OCI-LY1 (cell line): ENCODE data around the gene CALY.
A peak's percentile ranks its signal among the peaks of the same experiment; 100 is the strongest.

Experiments used
- H2AFZ ChIP-seq: fragments of 200-600 bp; sonication (generic), shearing (Covaris generic); 2 replicates; pipeline ENCODE4 v1.6.0; 2014; ENCODE audit warnings: antibody characterized with exemption, mild to moderate bottlenecking, low read length
- H3F3A ChIP-seq: fragments of 200-600 bp; sonication (generic), shearing (Covaris generic); 2 replicates; pipeline ENCODE4 v1.6.0; 2014; ENCODE audit warnings: mild to moderate bottlenecking, antibody characterized with exemption, low read length, moderate library complexity; ENCODE audit not compliant: insufficient read depth
- H3K27ac ChIP-seq: fragments of 200-600 bp; sonication (generic); 2 replicates; pipeline ENCODE4 v1.5.1; 2014; ENCODE audit warnings: low read length, mixed run types, mild to moderate bottlenecking, low read depth; ENCODE audit not compliant: poor library complexity, severe bottlenecking
- H3K27me3 ChIP-seq: fragments of 200-600 bp; sonication (generic); 2 replicates; pipeline ENCODE4 v1.6.0; 2014; ENCODE audit warnings: antibody characterized with exemption, mild to moderate bottlenecking, low read length, moderate library complexity; ENCODE audit not compliant: insufficient read depth
- H3K36me3 ChIP-seq: fragments of 200-600 bp; sonication (generic); 2 replicates; pipeline ENCODE4 v1.6.1; 2014; ENCODE audit warnings: mild to moderate bottlenecking, antibody characterized with exemption, low read length, moderate library complexity, mixed read lengths; ENCODE audit not compliant: insufficient read depth
- H3K4me1 ChIP-seq: fragments of 200-600 bp; sonication (generic); 2 replicates; pipeline ENCODE4 v1.5.1; 2014; ENCODE audit warnings: mild to moderate bottlenecking, low read length, moderate library complexity; ENCODE audit not compliant: insufficient read depth, severe bottlenecking
- H3K4me2 ChIP-seq: fragments of 200-600 bp; sonication (generic), shearing (Covaris generic); 2 replicates; pipeline ENCODE4 v1.6.1; 2014; ENCODE audit warnings: low read length
- H3K4me3 ChIP-seq: fragments of 200-600 bp; sonication (generic); 2 replicates; pipeline ENCODE4 v1.5.1; 2014; ENCODE audit warnings: low read length, low read depth, mild to moderate bottlenecking, mixed read lengths; ENCODE audit not compliant: poor library complexity, severe bottlenecking
- H3K79me2 ChIP-seq: fragments of 200-600 bp; shearing (Covaris generic); 2 replicates; pipeline ENCODE4 v1.6.1; 2016; ENCODE audit warnings: mixed run types, low read length, mixed read lengths; ENCODE audit not compliant: insufficient read depth
- H3K9ac ChIP-seq: fragments of 200-600 bp; sonication (generic), shearing (Covaris generic); 2 replicates; pipeline ENCODE4 v1.6.1; 2014; ENCODE audit warnings: mild to moderate bottlenecking, low read length, mixed read lengths
- H3K9me2 ChIP-seq: fragments of 200-600 bp; sonication (generic), shearing (Covaris generic); 2 replicates; pipeline ENCODE4 v1.6.1; 2014; ENCODE audit warnings: low read depth, mild to moderate bottlenecking, low read length, mixed read lengths
- H3K9me3 ChIP-seq: fragments of 200-600 bp; shearing (Covaris generic); 2 replicates; pipeline ENCODE4 v1.6.1; 2014; ENCODE audit warnings: low read length, mixed read lengths
- H4K20me1 ChIP-seq: fragments of 200-600 bp; sonication (generic), shearing (Covaris generic); 2 replicates; pipeline ENCODE4 v1.6.0; 2016; ENCODE audit warnings: mild to moderate bottlenecking, low read length; ENCODE audit not compliant: insufficient read depth
- EZH2 ChIP-seq: fragments of 200-600 bp; sonication (generic), shearing (Covaris generic); IDR thresholded peaks from 2 replicates; pipeline ENCODE4 v1.8.0; 2017; ENCODE audit warnings: borderline replicate concordance, mixed run types, mild to moderate bottlenecking, antibody characterized with exemption, low read length, moderate library complexity, mixed read lengths
- TF ChIP-seq, protein P1 (sequence below): fragments of 200-600 bp; sonication (generic), shearing (Covaris generic); IDR thresholded peaks from 2 replicates; pipeline ENCODE4 v1.5.1; 2017; ENCODE audit warnings: mild to moderate bottlenecking, antibody characterized with exemption, low read length, moderate library complexity, mixed read lengths

Gene CALY

DNA sequence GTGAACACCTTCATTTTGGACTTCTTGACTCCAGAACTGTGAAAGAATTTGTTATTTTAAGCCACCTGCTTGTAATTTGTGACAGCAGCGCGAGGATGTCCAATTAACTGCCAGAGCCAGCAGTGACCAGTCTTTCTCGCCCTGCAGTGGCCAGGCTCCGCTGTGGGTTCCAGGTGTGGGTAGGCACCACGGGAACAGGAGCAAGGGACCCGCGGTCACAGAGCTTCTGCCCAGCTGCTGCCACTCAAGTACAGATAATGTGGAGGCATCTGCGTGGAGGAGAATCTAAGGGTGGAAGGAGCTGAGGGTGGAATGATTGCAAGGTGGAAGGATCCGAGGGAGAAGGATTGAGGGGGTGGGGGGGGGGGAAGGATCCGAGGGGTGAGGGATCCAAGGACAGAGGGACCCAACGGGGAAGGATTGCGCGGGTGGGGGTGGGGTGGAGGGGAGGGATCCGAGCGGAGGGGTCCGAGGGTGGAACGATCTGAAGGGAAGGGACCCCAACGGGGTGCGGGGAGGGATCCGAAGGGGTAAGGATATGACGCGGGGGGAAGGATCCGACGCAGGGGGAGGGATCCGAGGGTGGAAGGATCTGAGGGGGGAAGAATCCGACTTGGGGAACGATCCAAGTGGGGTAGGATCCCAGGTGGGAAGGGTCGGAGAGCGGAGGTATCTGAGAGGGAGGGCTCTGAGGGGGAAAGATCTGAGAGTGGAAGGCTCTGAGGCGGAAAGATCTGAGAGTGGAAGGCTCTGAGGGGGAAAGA, 3.6 kb downstream of the CALY start:
- no peak overlapping the region for H3K27ac ChIP-seq
- H3K4me1 ChIP-seq: peaks cover 4% of the 10 kb centered on the region
- peaks cover 3% of the 10 kb centered on the region; the same call in 1 of the 2 replicates for H3K9me3 ChIP-seq
- H3K9ac ChIP-seq: no peak overlapping the region
- TF ChIP-seq, protein P1, sequence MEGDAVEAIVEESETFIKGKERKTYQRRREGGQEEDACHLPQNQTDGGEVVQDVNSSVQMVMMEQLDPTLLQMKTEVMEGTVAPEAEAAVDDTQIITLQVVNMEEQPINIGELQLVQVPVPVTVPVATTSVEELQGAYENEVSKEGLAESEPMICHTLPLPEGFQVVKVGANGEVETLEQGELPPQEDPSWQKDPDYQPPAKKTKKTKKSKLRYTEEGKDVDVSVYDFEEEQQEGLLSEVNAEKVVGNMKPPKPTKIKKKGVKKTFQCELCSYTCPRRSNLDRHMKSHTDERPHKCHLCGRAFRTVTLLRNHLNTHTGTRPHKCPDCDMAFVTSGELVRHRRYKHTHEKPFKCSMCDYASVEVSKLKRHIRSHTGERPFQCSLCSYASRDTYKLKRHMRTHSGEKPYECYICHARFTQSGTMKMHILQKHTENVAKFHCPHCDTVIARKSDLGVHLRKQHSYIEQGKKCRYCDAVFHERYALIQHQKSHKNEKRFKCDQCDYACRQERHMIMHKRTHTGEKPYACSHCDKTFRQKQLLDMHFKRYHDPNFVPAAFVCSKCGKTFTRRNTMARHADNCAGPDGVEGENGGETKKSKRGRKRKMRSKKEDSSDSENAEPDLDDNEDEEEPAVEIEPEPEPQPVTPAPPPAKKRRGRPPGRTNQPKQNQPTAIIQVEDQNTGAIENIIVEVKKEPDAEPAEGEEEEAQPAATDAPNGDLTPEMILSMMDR: no peak
- TF ChIP-seq EZH2: no peak
- no peaks in the 10 kb centered on the region for H3K36me3 ChIP-seq
- H3K79me2 ChIP-seq: no peaks in the 10 kb centered on the region
- H4K20me1 ChIP-seq: no peaks in the 10 kb centered on the region
- H2AFZ ChIP-seq: no peak overlapping the region
- no peaks in the 10 kb centered on the region; the same call in 1 of the 2 replicates for H3K27me3 ChIP-seq
- no peak overlapping the region for H3K4me3 ChIP-seq
- H3K9me2 ChIP-seq: no peaks in the 10 kb centered on the region
- no peak overlapping the region for H3K4me2 ChIP-seq
- no peaks in the 10 kb centered on the region for H3F3A ChIP-seq

DNA sequence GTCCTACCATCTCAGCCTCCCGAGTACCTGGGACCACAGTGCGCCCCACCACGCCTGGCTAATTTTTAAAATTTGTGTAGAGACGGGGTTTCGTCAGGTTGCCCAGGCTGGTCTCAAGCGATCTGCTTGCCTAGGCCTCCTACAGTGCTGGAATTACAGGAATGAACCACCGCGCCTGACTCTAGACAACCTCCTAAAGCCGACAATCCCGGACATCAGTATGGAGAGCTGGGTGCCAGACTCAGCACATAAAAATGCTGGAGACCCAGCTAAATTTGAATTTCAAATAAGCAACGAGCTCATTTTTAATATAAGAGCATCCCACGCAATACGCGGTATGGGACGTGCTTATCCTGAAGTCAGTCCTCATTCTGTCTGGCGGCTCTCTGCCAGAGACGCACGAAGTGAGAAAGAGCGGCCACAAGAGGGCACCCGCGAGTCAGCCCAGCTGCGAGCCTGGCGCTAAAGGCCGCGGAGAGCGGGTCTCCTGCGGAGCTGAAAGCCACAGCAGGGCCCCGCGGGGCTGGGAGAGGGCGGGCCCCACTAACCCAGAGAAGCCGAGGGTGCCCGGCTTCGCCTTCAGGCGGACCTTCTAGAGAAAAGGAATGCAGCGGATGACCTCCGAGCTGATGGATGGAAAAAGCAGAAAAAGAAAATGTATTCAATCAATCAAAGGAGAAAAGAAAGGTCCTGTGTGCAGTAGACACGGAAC, 7.0 kb downstream of the CALY start:
- no peak overlapping the region for H3K4me3 ChIP-seq
- no peak overlapping the region for H2AFZ ChIP-seq
- no peaks in the 10 kb centered on the region for H3F3A ChIP-seq
- peaks cover 9% of the 10 kb centered on the region for H3K27me3 ChIP-seq
- TF ChIP-seq, protein P1: peak; percentile 89
- TF ChIP-seq EZH2: no peak
- H3K4me1 ChIP-seq: peaks cover 11% of the 10 kb centered on the region
- no peaks in the 10 kb centered on the region for H4K20me1 ChIP-seq
- no peak overlapping the region for H3K9ac ChIP-seq
- no peaks in the 10 kb centered on the region for H3K79me2 ChIP-seq
- no peaks in the 10 kb centered on the region for H3K9me3 ChIP-seq
- peak overlapping the region; percentile 22; the same call in 1 of the 2 replicates for H3K4me2 ChIP-seq
- no peaks in the 10 kb centered on the region for H3K9me2 ChIP-seq
- no peak overlapping the region for H3K27ac ChIP-seq
- no peaks in the 10 kb centered on the region for H3K36me3 ChIP-seq

DNA sequence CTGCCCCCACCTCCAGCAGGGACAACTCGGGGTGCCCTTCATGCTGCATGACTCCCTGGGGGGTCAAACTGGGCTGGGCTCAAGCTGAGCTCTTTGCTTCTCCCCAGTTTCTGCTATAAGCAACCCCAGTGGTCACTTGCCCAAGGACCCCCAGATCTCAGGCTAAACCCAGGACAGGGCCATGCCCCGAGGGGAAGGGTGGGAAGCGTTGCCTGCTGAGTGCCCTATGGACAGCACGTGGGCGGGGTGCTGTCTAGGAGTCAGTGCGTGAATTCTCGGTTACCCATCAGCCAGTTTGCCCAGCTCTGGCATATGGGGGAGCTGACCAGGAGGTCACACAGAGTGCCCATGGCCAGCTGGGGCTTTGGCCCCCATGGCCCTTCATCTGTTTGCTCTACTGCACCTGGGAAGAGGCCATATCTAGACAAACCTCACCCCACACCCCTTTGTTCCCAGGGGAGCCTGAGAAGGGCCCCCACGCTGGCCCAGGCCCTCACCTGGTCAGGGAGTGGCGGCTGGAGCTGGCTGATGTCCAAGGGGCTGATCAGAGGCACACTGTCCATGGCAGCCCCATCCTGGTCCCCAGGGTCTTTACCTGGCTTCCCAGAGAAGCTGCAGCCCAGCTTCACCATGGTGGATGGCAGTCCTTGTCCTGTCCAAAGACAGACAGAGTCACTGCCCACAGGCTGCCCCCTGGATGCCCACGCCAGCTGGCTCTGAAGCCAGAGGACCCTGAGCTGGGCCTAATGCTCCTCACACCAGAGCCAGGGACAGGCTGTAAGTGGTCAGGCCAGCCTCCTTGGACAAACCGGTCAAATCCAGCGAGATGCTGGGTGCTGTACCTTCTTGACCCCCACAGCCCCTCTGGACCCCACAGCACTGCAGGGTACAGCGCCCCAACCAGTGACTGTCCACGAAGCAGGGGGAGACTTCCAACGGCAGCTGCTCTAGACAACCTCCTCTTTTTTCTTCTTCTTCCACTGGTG, 8.0 kb downstream of the CALY start:
- H3K27me3 ChIP-seq: peaks cover 9% of the 10 kb centered on the region
- no peak for TF ChIP-seq EZH2
- TF ChIP-seq, protein P1: no peak
- H3K4me1 ChIP-seq: peaks cover 11% of the 10 kb centered on the region

More for the DNA sequence above, 8.0 kb downstream of the CALY start:
- Histone ChIP-seq H3K9ac (no peak overlapping the region), H3K27ac (no peak overlapping the region), H3K4me3 (no peak overlapping the region), H3F3A (no peaks in the 10 kb centered on the region), H3K9me2 (no peaks in the 10 kb centered on the region), H3K4me2 (no peak overlapping the region), H3K9me3 (no peaks in the 10 kb centered on the region), H3K36me3 (no peaks in the 10 kb centered on the region), H4K20me1 (no peaks in the 10 kb centered on the region), H2AFZ (no peak overlapping the region), H3K79me2 (no peaks in the 10 kb centered on the region)
